HG03571 (cell line): ENCODE data around the gene ZBTB16.

Experiments
- ATAC-seq: cut with Tn5 transposase; IDR thresholded peaks from one replicate; pipeline ENCODE4 v1.9.1; 2021; ENCODE audit not compliant: unreplicated experiment

Gene ZBTB16

GRCh38 chr11:114180301-114181055 lies 121.0 kb downstream of the ZBTB16 start:
- ATAC-seq: no peak

GRCh38 chr11:114181195-114181594 lies 121.7 kb downstream of the ZBTB16 start:
- no peak for ATAC-seq

GRCh38 chr11:114181752-114182151 lies 122.2 kb downstream of the ZBTB16 start:
- ATAC-seq: no peak

GRCh38 chr11:114182471-114183043 lies 123.0 kb downstream of the ZBTB16 start:
- no peak for ATAC-seq

- no peak for ATAC-seq
Observed at GRCh38 chr11:114183044-114183511, 123.6 kb downstream of the ZBTB16 start.

- no peak for ATAC-seq
Observed at GRCh38 chr11:114185436-114185835, 125.9 kb downstream of the ZBTB16 start.

- ATAC-seq: no peak
Observed at GRCh38 chr11:114187173-114187572, 127.7 kb downstream of the ZBTB16 start.

GRCh38 chr11:114188851-114189570 lies 129.5 kb downstream of the ZBTB16 start:
- no peak for ATAC-seq

- no peak for ATAC-seq
Observed at GRCh38 chr11:114190630-114191029, 131.1 kb downstream of the ZBTB16 start.

GRCh38 chr11:114191893-114192292 lies 132.4 kb downstream of the ZBTB16 start:
- ATAC-seq: no peak

GRCh38 chr11:114192841-114193389 lies 133.4 kb downstream of the ZBTB16 start:
- ATAC-seq: no peak

- no peak for ATAC-seq
Observed at GRCh38 chr11:114193730-114194679, 134.5 kb downstream of the ZBTB16 start.

- no peak for ATAC-seq
Observed at GRCh38 chr11:114194702-114195101, 135.2 kb downstream of the ZBTB16 start.

- ATAC-seq: no peak
Observed at GRCh38 chr11:114195151-114195550, 135.6 kb downstream of the ZBTB16 start.

GRCh38 chr11:114195981-114196731 lies 136.6 kb downstream of the ZBTB16 start:
- no peak for ATAC-seq

GRCh38 chr11:114196997-114197703 lies 137.6 kb downstream of the ZBTB16 start:
- ATAC-seq: no peak

- ATAC-seq: no peak
Observed at GRCh38 chr11:114197799-114198500, 138.4 kb downstream of the ZBTB16 start.

GRCh38 chr11:114199051-114199450 lies 139.5 kb downstream of the ZBTB16 start:
- ATAC-seq: no peak
